HG03520 (cell line): ENCODE measurements around the gene IPO13.

Experiments
- ATAC-seq: cut with Tn5 transposase; IDR thresholded peaks from one replicate; pipeline ENCODE4 v1.9.1; 2021; ENCODE audit warnings: mild to moderate bottlenecking, moderate library complexity; ENCODE audit not compliant: unreplicated experiment

IPO13 gene

GRCh38 chr1:44008259-44008658, 61.5 kb downstream of the IPO13 start:
- no peak for ATAC-seq

- no peak for ATAC-seq
Measured at GRCh38 chr1:44010935-44011471, 64.3 kb downstream of the IPO13 start.

GRCh38 chr1:44012404-44012803, 65.7 kb downstream of the IPO13 start:
- ATAC-seq: no peak

- no peak for ATAC-seq
Measured at GRCh38 chr1:44012941-44013609, 66.3 kb downstream of the IPO13 start.

GRCh38 chr1:44013949-44014348, 67.2 kb downstream of the IPO13 start:
- ATAC-seq: no peak

- no peak for ATAC-seq
Measured at GRCh38 chr1:44014365-44015104, 67.8 kb downstream of the IPO13 start.

- ATAC-seq: no peak
Measured at GRCh38 chr1:44015206-44015605, 68.5 kb downstream of the IPO13 start.

- no peak for ATAC-seq
Measured at GRCh38 chr1:44016041-44016889, 69.5 kb downstream of the IPO13 start.

GRCh38 chr1:44016890-44017400, 70.2 kb downstream of the IPO13 start:
- no peak for ATAC-seq
